EL (cell line): ENCODE results near the gene ATAD5.
A peak's percentile ranks its signal among the peaks of the same experiment; 100 is the strongest.
"Not testable (repeated sequence)": the region's sequence is repeated elsewhere in the genome, so short reads cannot be mapped to it uniquely, and the experiment has no call there.

ENCODE experiments used
- DNase-seq: peaks from one replicate; pipeline ENCODE4 v3.0.0-alpha.2; 2016

Gene ATAD5

GRCh38 chr17:30917050-30917449 is 85.3 kb downstream of the ATAD5 start:
- DNase-seq = no peak

GRCh38 chr17:30920282-30920681 is 88.5 kb downstream of the ATAD5 start:
- DNase-seq = peak; percentile 60

GRCh38 chr17:30920683-30921543 is 89.1 kb downstream of the ATAD5 start:
- DNase-seq = no peak

- no peak for DNase-seq
Measured at GRCh38 chr17:30921544-30922196, 89.9 kb downstream of the ATAD5 start, which contains the start of gene ADAP2. Gene ADAP2, plus strand, starts transcription at chr17:30921945. Its CDS starts 70 bp downstream, at chr17:30922015.

GRCh38 chr17:30922235-30923030 is 90.7 kb downstream of the ATAD5 start:
- DNase-seq = peak; percentile 21

- no peak for DNase-seq
Measured at GRCh38 chr17:30924341-30924740, 92.6 kb downstream of the ATAD5 start.

GRCh38 chr17:30926516-30926915 is 94.8 kb downstream of the ATAD5 start:
- no peak for DNase-seq

GRCh38 chr17:30927756-30928155 is 96.0 kb downstream of the ATAD5 start:
- no peak for DNase-seq

GRCh38 chr17:30928584-30928983 is 96.8 kb downstream of the ATAD5 start:
- DNase-seq = no peak

- no peak for DNase-seq
Measured at GRCh38 chr17:30929081-30929633, 97.4 kb downstream of the ATAD5 start.

GRCh38 chr17:30929861-30930260 is 98.1 kb downstream of the ATAD5 start:
- DNase-seq = not testable (repeated sequence)

- DNase-seq = no peak
Measured at GRCh38 chr17:30930495-30930894, 98.7 kb downstream of the ATAD5 start.

GRCh38 chr17:30931582-30931981 is 99.8 kb downstream of the ATAD5 start:
- not testable (repeated sequence) for DNase-seq

- no peak for DNase-seq
Measured at GRCh38 chr17:30933966-30934365, 102.2 kb downstream of the ATAD5 start.

- DNase-seq = no peak
Measured at GRCh38 chr17:30939051-30939689, 107.4 kb downstream of the ATAD5 start.

GRCh38 chr17:30942308-30943079 is 110.7 kb downstream of the ATAD5 start:
- DNase-seq = peak; percentile 42
